Testis (tissue), 3 donors: ENCODE data around the gene FAM222A. TPM values are rescaled to one million over a fixed set of nuclear protein-coding genes. Genes with fewer than 3 reads are reported as not detected.
A peak's percentile ranks its signal among the peaks of the same experiment; 100 is the strongest.

Experiments used
- DNase-seq: peaks from one replicate; pipeline ENCODE4 v3.0.0-alpha.2; 2019
- H3K27ac ChIP-seq, 2 donors: fragments of 200-600 bp; sonication (generic); one replicate each; pipeline ENCODE4 v1.5.1; 2019
- H3K27me3 ChIP-seq: fragments of 200-600 bp; sonication (generic); one replicate; pipeline ENCODE4 v1.5.1; 2019
- H3K36me3 ChIP-seq: fragments of 200-600 bp; sonication (generic); one replicate; pipeline ENCODE4 v1.5.1; 2017; ENCODE audit warnings: low read depth; ENCODE audit errors: missing control alignments
- H3K4me1 ChIP-seq: fragments of 200-600 bp; sonication (generic); one replicate; pipeline ENCODE4 v1.5.1; 2019
- H3K4me3 ChIP-seq, 2 donors: fragments of 200-600 bp; sonication (generic); one replicate each; pipeline ENCODE4 v1.5.1; 2017 to 2019
- H3K9me3 ChIP-seq: fragments of 200-600 bp; sonication (generic); one replicate; pipeline ENCODE4 v1.5.1; 2017
- POLR2A ChIP-seq: fragments of 450-650 bp; IDR thresholded peaks from one replicate; pipeline ENCODE4 v1.6.1; 2017; ENCODE audit warnings: antibody characterized with exemption, mild to moderate bottlenecking, moderate library complexity
- WGBS, 2 donors: methylation state at CpG; one replicate each; pipeline ENCODE4 v1.1.5; 2018; 5-methylcytosine and 5-hydroxymethylcytosine counted together
- intact Hi-C: fragments of 100-400 bp; cut with DNase I; formaldehyde crosslinking; loops from one replicate; pipeline ENCODE4 v1.15.1; 2023; ENCODE audit warnings: low total_unique reads
- polyA plus RNA-seq: library from polyadenylated mRNA; stranded (reverse); fragments of 350-450 nt; fragmentation: Illumina TruSeq; extraction: RNeasy Lipid Tissue Mini Kit (QIAGEN cat#74804); gene quantifications from one replicate; pipeline ENCODE4 v1.2.3, GENCODE V29; 2014; ENCODE audit warnings: low read depth, low replicate concordance; ENCODE audit not compliant: insufficient read depth
- total RNA-seq, 2 donors: library from RNA; depleted of rRNA; stranded (reverse); fragments of >200 nt; gene quantifications; one replicate each; pipeline ENCODE4 v1.2.3, GENCODE V29; 2016
- TF ChIP-seq, protein P1 (sequence below), 3 experiments: fragments of 450-650 bp in 2 of 3; fragments of 200-600 bp in 1 of 3; sonication (generic) in 1 of 3; IDR thresholded peaks; one replicate each; pipeline ENCODE4 v1.5.1; 2016 to 2019; ENCODE audit warnings: antibody characterized with exemption in 3 of 3, mild to moderate bottlenecking in 2 of 3, moderate library complexity in 1 of 3

The FAM222A gene
- total and polyA plus RNA-seq, 3 donors from 2014 or later = 34.5 to 78.6 (median 75.7) TPM

DNA sequence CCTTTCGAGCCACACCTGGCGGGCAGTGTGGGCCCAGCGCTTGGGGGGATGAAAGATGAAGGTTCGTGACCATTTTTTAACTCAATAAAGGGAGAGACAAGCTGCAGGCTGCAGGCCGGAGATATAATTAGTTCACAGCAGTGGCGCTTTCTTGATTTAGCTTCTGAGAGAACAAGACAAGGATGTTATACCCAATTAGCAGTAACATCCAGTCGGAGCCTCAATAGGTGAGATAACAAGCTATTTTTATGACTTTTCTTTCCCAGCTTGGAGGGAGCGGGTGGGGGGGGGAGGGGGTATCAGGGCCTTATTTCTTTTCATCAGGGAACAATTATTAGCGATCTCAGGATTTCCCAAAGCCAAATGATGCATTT, 9.1 kb downstream of the FAM222A start:
- no peaks in the 10 kb centered on the region for H3K9me3 ChIP-seq
- TF ChIP-seq POLR2A = no peak
- TF ChIP-seq, protein P1, sequence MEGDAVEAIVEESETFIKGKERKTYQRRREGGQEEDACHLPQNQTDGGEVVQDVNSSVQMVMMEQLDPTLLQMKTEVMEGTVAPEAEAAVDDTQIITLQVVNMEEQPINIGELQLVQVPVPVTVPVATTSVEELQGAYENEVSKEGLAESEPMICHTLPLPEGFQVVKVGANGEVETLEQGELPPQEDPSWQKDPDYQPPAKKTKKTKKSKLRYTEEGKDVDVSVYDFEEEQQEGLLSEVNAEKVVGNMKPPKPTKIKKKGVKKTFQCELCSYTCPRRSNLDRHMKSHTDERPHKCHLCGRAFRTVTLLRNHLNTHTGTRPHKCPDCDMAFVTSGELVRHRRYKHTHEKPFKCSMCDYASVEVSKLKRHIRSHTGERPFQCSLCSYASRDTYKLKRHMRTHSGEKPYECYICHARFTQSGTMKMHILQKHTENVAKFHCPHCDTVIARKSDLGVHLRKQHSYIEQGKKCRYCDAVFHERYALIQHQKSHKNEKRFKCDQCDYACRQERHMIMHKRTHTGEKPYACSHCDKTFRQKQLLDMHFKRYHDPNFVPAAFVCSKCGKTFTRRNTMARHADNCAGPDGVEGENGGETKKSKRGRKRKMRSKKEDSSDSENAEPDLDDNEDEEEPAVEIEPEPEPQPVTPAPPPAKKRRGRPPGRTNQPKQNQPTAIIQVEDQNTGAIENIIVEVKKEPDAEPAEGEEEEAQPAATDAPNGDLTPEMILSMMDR (IDR thresholded peaks at IDR 0.05) = no peak

DNA sequence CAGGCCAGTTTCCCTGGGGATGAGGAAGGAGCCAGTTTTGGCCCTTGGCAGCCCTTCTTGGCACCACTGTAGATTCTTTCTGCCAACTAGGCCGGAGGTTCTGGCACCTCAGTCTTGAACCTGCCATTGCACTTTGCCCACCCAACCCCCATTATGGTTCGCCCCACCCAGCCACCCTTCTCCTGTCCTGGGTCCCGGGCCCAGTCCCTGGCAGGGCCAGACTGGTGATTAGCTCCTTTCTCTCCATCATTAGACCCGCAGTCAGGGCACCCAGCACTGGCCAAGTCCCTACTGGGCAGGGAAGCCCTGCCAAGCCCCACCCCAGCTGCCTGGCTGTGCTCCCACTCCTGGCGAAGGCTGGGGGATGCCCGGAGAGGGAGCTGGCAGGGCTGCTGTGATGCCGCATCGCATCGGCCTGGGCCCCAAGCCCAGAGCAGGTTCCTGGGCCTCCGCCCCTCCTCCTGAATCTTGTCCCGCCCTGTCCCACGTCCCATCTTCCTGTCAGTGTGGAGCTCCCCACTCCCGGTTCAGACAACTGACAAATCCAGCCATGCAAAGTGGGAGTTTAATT, 9.8 kb downstream of the FAM222A start:
- Histone ChIP-seq H3K4me1 (peaks cover 28% of the 10 kb centered on the region), H3K9me3 (no peaks in the 10 kb centered on the region), H3K36me3 (no peaks in the 10 kb centered on the region), H3K4me3 (no peak overlapping the region), H3K27me3 (no peaks in the 10 kb centered on the region), H3K27ac (no peak overlapping the region)
- DNase-seq = peak; percentile 70
- intact Hi-C loops = no loop called here
- TF ChIP-seq, protein P1 (IDR thresholded peaks at IDR 0.05) = no peak
- no peak for TF ChIP-seq POLR2A
- WGBS, 2 donors = 57 to 70% methylated on average over 6 to 13 of the region's 13 CpGs

More for the DNA sequence above, 9.1 kb downstream of the FAM222A start:
- Histone ChIP-seq H3K4me3 (no peak overlapping the region), H3K4me1 (peaks cover 28% of the 10 kb centered on the region), H3K36me3 (no peaks in the 10 kb centered on the region), H3K27me3 (no peaks in the 10 kb centered on the region), H3K27ac (no peak overlapping the region)
- WGBS, 2 donors = 75 to 86% methylated on average over 9 of the region's 9 CpGs
- no peak for DNase-seq
- intact Hi-C loops = no loop called here

DNA sequence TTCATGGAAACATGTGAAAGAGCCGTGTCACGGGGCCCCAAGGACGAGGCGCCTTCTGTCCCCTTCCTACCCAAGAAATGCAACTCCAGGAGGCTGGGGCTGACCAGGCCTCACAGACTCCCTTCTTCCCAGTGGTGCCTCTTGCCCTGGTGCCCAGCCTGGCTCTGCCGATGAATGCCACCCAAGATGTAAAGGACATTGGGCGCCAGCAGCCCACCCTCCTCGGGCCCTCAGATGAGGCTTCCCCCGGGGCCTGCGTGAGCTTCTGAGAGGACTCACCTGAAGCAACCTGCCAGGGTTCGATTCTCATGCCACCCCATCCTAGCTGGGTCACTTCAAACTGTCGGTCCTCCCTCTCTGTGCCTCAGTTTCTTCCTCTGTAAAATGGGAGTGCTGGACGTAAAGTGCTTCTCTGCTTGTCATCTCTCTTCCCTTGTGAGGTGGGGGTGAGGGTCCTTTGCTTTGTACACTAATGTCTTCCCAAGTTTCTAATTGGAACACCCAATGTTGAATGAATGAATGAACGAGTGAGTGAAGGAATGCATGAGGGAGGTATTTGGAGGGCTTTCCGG, 10.8 kb downstream of the FAM222A start:
- WGBS, 2 donors = 91 to 94% methylated on average over 11 to 14 of the region's 14 CpGs
- Histone ChIP-seq H3K4me3 (no peak overlapping the region), H3K27ac (no peak overlapping the region), H3K9me3 (no peaks in the 10 kb centered on the region), H3K27me3 (no peaks in the 10 kb centered on the region), H3K4me1 (peaks cover 28% of the 10 kb centered on the region), H3K36me3 (no peaks in the 10 kb centered on the region)
- intact Hi-C loops = no loop called here
- DNase-seq = no peak
- TF ChIP-seq, protein P1 (IDR thresholded peaks at IDR 0.05) = no peak
- TF ChIP-seq POLR2A = no peak

DNA sequence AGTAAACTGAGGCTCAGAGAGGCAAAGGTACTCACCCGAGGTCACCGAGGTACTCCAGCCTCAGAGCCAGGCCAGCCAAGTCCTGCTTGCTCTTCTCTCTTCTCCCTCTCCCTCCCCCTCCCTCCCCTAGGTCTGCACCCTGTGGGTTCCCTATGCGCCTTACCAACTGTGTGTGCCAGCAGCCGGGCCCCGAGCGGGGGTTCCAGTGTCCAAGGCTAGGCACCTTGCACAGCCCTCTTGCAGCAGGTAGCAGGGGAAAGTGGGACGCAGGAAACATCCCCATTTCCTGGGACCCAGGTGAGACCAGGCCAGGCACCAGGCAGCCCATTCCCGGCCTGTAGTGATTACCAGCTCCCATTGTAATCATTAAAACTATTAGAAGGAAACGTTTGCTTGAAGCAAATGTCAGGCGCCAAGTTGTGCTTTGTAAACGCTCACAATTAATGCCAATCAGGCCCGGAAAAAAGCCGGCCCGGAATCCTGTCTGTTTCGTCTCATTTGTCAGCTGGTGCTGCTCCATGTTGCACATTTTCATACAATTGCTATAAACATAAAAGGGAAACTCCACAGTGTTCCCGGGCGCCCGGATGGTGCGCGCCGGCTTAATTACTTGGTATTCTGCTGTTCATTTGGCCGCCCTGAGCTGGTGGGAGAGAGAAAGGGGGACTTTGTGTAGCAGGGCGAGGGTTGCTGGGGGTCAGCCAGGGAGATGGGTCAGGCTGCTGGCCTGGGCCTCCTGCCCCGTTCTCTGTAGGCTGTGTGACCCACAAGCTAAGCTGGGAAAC, 11.9 kb downstream of the FAM222A start:
- no peaks in the 10 kb centered on the region for H3K27me3 ChIP-seq
- WGBS, 2 donors = 71 to 76% methylated on average over 22 to 24 of the region's 24 CpGs
- no peaks in the 10 kb centered on the region for H3K9me3 ChIP-seq
- DNase-seq = no peak
- H3K4me1 ChIP-seq = peaks cover 18% of the 10 kb centered on the region
- TF ChIP-seq POLR2A = no peak
- TF ChIP-seq, protein P1 (IDR thresholded peaks at IDR 0.05) = no peak
- no peak overlapping the region for H3K27ac ChIP-seq
- intact Hi-C loops = no loop called here
- H3K36me3 ChIP-seq = no peaks in the 10 kb centered on the region
- H3K4me3 ChIP-seq = no peak overlapping the region
